ENCODE measurements around the gene TCF4.

DNA sequence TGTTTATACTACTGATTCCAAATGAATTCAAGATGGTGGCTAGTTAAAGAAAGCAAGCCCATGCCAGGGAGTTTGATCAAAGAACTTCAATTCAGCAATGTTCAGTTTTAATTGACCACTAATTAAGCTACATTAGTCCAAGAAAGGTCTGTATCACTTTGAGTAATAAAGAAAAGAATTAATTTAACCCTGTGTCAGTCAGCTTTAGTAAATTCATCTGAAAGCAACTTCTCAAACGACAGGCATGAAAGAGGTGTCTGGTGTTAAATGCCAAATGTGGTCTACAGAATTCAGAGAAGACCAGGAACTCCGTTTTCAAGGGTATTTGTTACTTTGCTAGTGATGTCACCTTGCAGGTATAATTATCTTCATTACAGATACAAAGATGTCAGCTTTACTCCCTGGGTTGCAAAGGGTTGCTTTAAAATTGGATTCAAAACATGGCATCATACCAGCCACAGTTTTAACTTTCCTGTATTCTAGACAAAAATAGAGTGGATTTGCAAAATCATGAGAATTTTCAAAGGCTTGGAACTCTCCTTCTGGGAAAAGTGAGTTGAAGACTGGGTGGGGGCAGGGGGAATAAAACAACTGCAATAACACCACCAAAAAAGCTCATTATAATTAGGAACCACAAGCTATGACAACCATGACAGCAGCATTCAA, 281.5 kb downstream of the TCF4 start:
- TF ChIP-seq TCF7L2 (IDR thresholded peaks at IDR 0.05; ENCODE audit: low read depth, low read length) (no peak), POLR2AphosphoS5 (IDR thresholded peaks at IDR 0.05; ENCODE audit: low read depth, low read length) (no peak), SIN3A (IDR thresholded peaks at IDR 0.05; ENCODE audit: borderline replicate concordance, insufficient read depth, low read depth, low read length) (no peak)
- TF ChIP-seq, protein P1, sequence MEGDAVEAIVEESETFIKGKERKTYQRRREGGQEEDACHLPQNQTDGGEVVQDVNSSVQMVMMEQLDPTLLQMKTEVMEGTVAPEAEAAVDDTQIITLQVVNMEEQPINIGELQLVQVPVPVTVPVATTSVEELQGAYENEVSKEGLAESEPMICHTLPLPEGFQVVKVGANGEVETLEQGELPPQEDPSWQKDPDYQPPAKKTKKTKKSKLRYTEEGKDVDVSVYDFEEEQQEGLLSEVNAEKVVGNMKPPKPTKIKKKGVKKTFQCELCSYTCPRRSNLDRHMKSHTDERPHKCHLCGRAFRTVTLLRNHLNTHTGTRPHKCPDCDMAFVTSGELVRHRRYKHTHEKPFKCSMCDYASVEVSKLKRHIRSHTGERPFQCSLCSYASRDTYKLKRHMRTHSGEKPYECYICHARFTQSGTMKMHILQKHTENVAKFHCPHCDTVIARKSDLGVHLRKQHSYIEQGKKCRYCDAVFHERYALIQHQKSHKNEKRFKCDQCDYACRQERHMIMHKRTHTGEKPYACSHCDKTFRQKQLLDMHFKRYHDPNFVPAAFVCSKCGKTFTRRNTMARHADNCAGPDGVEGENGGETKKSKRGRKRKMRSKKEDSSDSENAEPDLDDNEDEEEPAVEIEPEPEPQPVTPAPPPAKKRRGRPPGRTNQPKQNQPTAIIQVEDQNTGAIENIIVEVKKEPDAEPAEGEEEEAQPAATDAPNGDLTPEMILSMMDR (IDR thresholded peaks at IDR 0.05), result no peak

All from Panc1 (cell line).